A549 (cell line): ENCODE data around the gene AQR.
"Not testable (repeated sequence)": the region's sequence is repeated elsewhere in the genome, so short reads cannot be mapped to it uniquely, and the experiment has no call there.

ENCODE experiments used
- EP300 ChIP-seq, 2 experiments: fragments of >200 bp; sonication (Bioruptor Twin); formaldehyde crosslinking; IDR thresholded peaks; 2 replicates in 1 of 2; 3 replicates in 1 of 2; pipeline ENCODE4 v1.6.1; 2016 to 2017
- ESRRA ChIP-seq: fragments of 150-350 bp; IDR thresholded peaks from 2 replicates; pipeline ENCODE4 v1.6.1; 2014; ENCODE audit warnings: mild to moderate bottlenecking, low read length, borderline replicate concordance
- KDM1A ChIP-seq: fragments of 200-600 bp; sonication (generic); IDR thresholded peaks from 2 replicates; pipeline ENCODE4 v1.6.1; 2016; ENCODE audit warnings: low read depth, mild to moderate bottlenecking
- MAX ChIP-seq: IDR thresholded peaks from 2 replicates; pipeline ENCODE4 v1.6.1; 2012
- NFE2L2 ChIP-seq: fragments of 150-350 bp; conservative IDR thresholded peaks from 2 replicates; pipeline ENCODE4 v1.6.1; 2014; ENCODE audit warnings: low read length
- POLR2A ChIP-seq: IDR thresholded peaks from 2 replicates; pipeline ENCODE4 v1.6.1; 2012; ENCODE audit warnings: mild to moderate bottlenecking, low read length
- RAD21 ChIP-seq, 2 experiments: fragments of >200 bp in 1 of 2; sonication (Bioruptor Twin) in 1 of 2; formaldehyde crosslinking in 1 of 2; IDR thresholded peaks in 1 of 2; conservative IDR thresholded peaks in 1 of 2; 2 replicates in 1 of 2; 3 replicates in 1 of 2; pipeline ENCODE4 v1.6.1; 2012 to 2018; ENCODE audit warnings: inconsistent platforms in 1 of 2
- RARB ChIP-seq: fragments of 250-450 bp; sonication (Bioruptor Pico); IDR thresholded peaks from 2 replicates; pipeline ENCODE4 v1.8.0; 2021; ENCODE audit warnings: mild to moderate bottlenecking, moderate library complexity
- RCOR1 ChIP-seq: fragments of 150-350 bp; IDR thresholded peaks from 2 replicates; pipeline ENCODE4 v1.6.1; 2014; ENCODE audit warnings: antibody characterized with exemption, low read length, low read depth
- RFX5 ChIP-seq: fragments of 450-650 bp; IDR thresholded peaks from 2 replicates; pipeline ENCODE4 v1.7.1; 2014; ENCODE audit warnings: antibody characterized with exemption, mild to moderate bottlenecking, moderate library complexity
- USF2 ChIP-seq: fragments of 450-650 bp; IDR thresholded peaks from 2 replicates; pipeline ENCODE4 v1.6.1; 2014; ENCODE audit warnings: antibody characterized with exemption
- ZSCAN20 ChIP-seq: fragments of 250-450 bp; sonication (Bioruptor Pico); IDR thresholded peaks from 2 replicates; pipeline ENCODE4 v1.8.0; 2022; ENCODE audit warnings: mild to moderate bottlenecking, moderate library complexity
- TF ChIP-seq, protein P1 (sequence below): fragments of >200 bp; sonication (Bioruptor Twin); formaldehyde crosslinking; IDR thresholded peaks from 3 replicates; pipeline ENCODE4 v1.5.1; 2016
- TF ChIP-seq, protein P2 (sequence below): fragments of 150-350 bp; IDR thresholded peaks from 2 replicates; pipeline ENCODE4 v1.6.1; 2014; ENCODE audit warnings: low read depth, mild to moderate bottlenecking, low read length

DNA sequence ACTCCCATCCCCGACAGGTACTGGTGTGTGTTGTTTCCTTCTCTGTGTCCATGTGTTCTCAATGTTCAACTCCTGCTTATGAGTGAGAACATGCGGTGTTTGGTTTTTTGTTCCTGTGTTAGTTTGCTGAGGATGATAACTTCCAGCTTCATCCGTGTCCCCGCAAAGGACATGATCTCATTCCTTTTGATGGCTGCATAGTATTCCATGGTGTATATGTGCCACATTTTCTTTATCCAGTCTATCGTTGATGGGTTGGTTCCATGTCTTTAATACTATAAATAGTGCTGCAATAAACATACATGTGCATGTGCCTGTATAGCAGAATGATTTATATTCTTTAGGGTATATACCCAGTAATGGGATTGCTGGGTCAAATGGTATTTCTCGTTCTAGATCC is 41.2 kb downstream of the AQR start:
- TF ChIP-seq KDM1A, result peak; percentile 57
- not testable (repeated sequence) for TF ChIP-seq NFE2L2; MAX; RARB (CRISPR knock-in tag); POLR2A; ZSCAN20 (CRISPR knock-in tag); USF2; EP300 (IDR thresholded peaks at IDR 0.05); RCOR1; RFX5; ESRRA; RAD21 (conservative IDR thresholded peaks at IDR 0.05 in 1 of 2, IDR thresholded peaks at IDR 0.05 in 1 of 2)
- TF ChIP-seq, protein P1, sequence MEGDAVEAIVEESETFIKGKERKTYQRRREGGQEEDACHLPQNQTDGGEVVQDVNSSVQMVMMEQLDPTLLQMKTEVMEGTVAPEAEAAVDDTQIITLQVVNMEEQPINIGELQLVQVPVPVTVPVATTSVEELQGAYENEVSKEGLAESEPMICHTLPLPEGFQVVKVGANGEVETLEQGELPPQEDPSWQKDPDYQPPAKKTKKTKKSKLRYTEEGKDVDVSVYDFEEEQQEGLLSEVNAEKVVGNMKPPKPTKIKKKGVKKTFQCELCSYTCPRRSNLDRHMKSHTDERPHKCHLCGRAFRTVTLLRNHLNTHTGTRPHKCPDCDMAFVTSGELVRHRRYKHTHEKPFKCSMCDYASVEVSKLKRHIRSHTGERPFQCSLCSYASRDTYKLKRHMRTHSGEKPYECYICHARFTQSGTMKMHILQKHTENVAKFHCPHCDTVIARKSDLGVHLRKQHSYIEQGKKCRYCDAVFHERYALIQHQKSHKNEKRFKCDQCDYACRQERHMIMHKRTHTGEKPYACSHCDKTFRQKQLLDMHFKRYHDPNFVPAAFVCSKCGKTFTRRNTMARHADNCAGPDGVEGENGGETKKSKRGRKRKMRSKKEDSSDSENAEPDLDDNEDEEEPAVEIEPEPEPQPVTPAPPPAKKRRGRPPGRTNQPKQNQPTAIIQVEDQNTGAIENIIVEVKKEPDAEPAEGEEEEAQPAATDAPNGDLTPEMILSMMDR, result not testable (repeated sequence)
- TF ChIP-seq, protein P2, sequence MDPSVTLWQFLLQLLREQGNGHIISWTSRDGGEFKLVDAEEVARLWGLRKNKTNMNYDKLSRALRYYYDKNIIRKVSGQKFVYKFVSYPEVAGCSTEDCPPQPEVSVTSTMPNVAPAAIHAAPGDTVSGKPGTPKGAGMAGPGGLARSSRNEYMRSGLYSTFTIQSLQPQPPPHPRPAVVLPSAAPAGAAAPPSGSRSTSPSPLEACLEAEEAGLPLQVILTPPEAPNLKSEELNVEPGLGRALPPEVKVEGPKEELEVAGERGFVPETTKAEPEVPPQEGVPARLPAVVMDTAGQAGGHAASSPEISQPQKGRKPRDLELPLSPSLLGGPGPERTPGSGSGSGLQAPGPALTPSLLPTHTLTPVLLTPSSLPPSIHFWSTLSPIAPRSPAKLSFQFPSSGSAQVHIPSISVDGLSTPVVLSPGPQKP, result not testable (repeated sequence)
